ENCODE measurements around the gene UBE2G2. TPM values are rescaled to one million over a fixed set of nuclear protein-coding genes. Genes with fewer than 3 reads are reported as not detected.

UBE2G2 gene
- total RNA-seq, 2 donors from 2014 or later, result 85.2 to 95.6 TPM

DNA sequence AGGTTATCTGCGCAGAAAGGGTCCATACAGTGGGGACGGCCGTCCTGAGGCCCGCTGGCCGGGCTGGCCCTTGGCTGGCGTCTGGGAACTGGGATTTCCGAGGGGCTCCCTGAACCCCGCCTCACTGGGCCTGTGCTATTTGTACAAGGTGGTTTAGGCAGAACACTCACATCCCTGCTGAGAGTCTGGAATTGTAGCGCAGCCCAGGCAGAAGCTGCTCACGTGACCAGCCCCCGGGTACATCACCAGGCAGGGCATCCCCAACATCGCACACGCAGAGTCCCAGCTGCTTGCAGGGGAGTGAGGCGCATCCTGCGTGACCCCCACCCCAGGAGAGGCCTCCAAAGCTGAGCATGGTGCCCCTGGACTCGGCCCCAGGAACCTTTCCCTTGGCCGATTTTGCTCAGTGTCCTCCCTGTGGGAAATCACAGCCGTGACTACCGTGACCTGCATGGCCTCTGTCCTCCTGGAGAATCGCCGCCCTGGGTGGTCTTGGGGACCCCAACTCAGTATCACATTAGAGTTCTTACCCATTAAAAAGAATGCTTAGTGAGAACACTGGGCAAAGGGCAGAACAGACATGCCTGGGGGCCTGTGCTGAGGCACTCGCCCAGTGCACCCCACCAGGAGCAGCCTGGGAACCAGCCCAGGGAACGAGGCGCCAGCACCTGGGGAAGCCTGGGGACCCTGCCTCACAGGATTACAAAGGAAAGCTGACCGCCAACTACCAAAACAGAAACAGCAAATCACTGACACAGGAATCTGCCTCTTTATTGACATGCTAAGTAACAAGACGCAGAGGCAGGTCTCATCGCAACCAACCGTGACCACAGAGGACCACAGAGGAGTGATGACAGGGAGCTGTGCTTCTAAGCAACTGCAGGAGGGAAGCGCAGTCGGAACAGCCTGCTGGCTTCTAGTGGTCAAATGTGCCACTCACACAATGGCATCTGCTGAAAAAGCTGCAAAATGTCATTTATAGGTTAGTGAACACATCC lies 33.5 kb downstream of the UBE2G2 start:
- Mint-ChIP-seq H3K4me3 (no peak overlapping the region), H3K27me3 (ENCODE audit: low read depth) (no peaks in the 10 kb centered on the region), H3K9me3 (no peaks in the 10 kb centered on the region), H3K36me3 (ENCODE audit: insufficient read depth in 2 of 2) (peaks cover 1 to 9% of the 10 kb centered on the region in 2 donors), H3K27ac (no peak overlapping the region), H3K4me1 (ENCODE audit: low read depth) (peaks cover 12% of the 10 kb centered on the region)
- no peak for DNase-seq
- ATAC-seq (replicated peaks in 1 of 2), result no peak

DNA sequence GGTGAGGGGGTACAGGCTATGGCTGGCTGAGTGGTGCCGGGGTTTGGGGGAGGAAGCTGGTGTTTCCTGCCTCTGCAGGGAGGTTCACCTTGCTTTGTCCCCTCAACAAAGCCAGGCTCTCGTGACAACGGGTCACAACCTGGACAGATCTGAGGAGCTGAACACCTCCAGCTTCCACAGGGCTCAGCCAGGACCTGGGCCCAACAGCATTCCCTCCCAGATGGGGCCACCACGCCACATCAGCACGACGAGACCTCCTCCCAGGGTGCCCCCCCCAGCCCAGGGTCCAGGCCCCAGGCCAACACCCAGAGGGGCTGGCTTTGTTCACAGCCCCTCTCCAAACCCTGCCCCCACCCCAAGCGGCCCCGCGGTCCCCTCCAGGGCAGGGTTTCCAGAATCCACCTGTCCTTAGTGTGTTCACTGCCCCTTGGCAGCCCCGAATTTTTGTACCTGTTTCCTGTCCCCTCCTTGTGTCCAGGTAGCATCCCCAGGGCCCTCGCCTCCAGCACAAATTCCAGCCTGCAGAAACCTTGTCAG lies 34.7 kb downstream of the UBE2G2 start:
- DNase-seq (no peak), ATAC-seq (replicated peaks in 1 of 2) (no peak)
- Mint-ChIP-seq H3K27me3 (ENCODE audit: low read depth) (no peaks in the 10 kb centered on the region), H3K4me1 (ENCODE audit: low read depth) (peaks cover 12% of the 10 kb centered on the region), H3K4me3 (no peak overlapping the region), H3K36me3 (ENCODE audit: insufficient read depth in 2 of 2) (peaks cover 1 to 7% of the 10 kb centered on the region in 2 donors), H3K27ac (no peak overlapping the region), H3K9me3 (no peaks in the 10 kb centered on the region)

DNA sequence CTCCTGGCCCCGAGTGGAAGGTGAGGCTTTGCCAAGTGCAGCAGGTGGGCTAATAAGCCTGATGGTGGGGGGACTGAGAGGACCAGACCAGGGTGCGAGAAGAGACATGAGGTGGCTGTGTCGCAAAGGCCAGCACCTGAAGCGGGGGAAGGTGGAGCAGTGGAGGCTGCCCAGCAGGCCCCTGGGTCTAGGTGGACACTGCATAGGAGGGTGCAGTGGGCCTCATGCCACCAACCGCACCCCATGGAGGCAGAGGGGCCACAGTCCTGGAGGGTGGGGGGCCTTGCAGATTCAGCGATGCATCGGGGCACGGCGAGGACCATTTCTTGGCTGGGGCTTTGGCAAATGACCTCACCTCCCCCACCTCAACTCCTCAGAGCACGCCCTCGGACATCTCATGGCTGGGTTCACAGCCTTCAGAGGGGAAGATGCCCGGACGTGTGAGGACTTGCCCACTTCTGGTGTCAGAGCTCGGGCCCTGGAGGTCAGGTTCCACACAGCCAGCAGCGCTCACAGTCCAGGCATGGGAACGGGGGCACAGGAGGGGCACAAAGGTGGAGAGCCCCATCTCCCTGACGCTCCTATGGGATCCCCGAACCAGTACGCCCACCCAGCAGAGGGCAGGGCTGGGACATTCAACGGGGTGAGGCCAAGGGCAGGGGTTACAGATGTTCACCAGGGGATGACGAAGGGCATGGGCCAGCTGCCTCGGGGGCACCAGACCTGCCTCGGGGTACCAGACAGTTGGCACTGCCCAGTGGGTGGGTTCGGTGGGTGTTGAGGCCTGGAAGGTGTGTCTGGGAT lies 35.4 kb downstream of the UBE2G2 start:
- Mint-ChIP-seq H3K27me3 (ENCODE audit: low read depth) (no peaks in the 10 kb centered on the region), H3K27ac (peak overlapping the region; percentile 8), H3K4me1 (ENCODE audit: low read depth) (peaks cover 12% of the 10 kb centered on the region), H3K9me3 (no peaks in the 10 kb centered on the region), H3K4me3 (peak overlapping the region in 1 of 2 donors; percentile 74), H3K36me3 (ENCODE audit: insufficient read depth in 2 of 2) (peaks cover 1 to 6% of the 10 kb centered on the region in 2 donors)
- ATAC-seq (replicated peaks in 1 of 2) (no peak), DNase-seq (no peak)

DNA sequence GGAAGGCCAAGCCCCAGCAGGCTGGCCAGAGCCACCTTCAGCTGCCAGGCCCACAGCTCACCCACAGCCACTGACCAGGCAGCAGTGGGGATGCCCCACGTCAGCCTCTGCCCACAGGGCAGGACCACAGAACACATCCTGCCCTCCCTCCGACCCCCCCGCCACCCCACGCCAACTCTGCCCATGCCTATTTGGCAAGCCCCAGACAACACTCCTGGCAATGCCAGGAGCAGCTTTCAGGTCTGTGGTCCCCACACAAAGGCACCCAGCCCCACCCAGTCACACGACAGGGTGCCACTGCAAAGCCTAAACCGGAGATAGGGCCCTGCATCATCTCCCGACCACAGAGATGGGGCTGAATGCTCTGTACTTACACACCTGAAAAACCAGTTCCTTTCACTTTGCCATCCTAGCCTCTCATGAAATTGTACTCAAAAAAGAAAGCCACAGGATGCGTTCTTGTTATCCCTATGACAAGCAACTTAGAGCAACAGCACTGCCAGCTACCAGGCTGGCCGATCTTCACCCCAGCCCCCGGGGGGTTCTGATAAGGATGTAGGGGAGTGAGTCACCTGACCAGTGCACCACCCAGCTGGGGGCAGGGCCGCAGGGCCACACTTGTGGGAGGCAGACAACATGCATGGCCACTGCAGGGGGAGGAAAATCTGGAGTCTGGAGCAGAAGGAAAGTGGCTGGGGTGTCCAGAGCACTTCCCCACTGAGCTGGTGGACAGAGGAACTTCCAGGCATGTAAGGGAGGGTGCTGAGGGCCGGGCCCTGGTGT lies 36.2 kb downstream of the UBE2G2 start:
- DNase-seq (peak; percentile 42 to 55), ATAC-seq (replicated peaks in 1 of 2) (peak; percentile 81 to 85)
- Mint-ChIP-seq H3K36me3 (ENCODE audit: insufficient read depth in 2 of 2) (peaks cover 0 to 1% of the 10 kb centered on the region in 2 donors), H3K27ac (peak overlapping the region; percentile 8), H3K4me1 (ENCODE audit: low read depth) (peaks cover 12% of the 10 kb centered on the region), H3K27me3 (ENCODE audit: low read depth) (no peaks in the 10 kb centered on the region), H3K4me3 (peak overlapping the region; percentile 40 to 74), H3K9me3 (no peaks in the 10 kb centered on the region)

DNA sequence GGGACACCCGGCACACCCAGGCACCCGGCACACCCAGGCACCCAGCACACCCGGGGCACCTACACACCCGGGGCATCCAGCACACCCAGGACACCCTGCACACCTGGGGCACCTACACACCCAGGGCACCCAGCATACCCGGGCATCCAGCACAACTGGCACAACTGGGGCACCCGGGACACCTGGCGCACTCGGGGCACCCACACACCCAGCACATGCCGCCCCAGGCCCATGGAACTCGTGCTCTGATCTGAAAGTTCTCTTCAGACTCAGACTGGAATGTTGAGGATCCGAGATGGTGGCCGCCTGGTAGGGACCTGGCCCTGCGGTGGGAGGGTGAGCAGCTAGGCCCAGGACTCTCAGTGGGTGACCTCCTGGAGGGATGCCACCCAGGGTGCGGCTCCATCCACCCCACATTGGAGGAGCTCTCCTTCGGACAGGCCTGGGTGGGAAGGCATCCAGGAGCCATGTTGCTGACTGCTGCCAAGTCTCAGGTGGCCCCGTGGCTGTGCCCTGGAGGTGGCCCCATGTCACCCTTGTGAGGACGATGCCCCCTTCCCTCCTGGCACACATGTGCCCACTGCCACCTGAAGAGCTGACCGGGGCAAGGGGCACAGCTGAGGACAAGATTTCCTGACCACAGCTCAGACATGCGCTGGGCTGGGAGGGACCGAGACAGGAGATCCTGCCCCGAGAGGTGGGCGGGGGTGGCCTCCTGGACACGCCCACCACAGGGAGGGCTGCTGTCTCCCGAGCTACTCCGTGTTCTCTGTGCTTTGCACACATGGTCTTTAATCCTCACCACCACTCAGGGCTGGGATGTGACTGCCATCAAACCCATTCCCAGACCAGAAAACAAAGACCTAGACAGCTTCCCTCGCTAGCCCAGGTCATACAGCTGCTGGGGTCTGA lies 37.0 kb downstream of the UBE2G2 start:
- H3K27me3 Mint-ChIP-seq (ENCODE audit: low read depth), result no peaks in the 10 kb centered on the region
- no peak for DNase-seq
- ATAC-seq (replicated peaks in 1 of 2), result peak in 1 of 2 donors; percentile 3
- H3K4me3 Mint-ChIP-seq, result no peak overlapping the region
- H3K9me3 Mint-ChIP-seq, result no peaks in the 10 kb centered on the region
- peaks cover 12% of the 10 kb centered on the region for H3K4me1 Mint-ChIP-seq (ENCODE audit: low read depth)
- H3K27ac Mint-ChIP-seq, result no peak overlapping the region
- H3K36me3 Mint-ChIP-seq (ENCODE audit: insufficient read depth in 2 of 2), result peaks cover 0 to 1% of the 10 kb centered on the region in 2 donors

DNA sequence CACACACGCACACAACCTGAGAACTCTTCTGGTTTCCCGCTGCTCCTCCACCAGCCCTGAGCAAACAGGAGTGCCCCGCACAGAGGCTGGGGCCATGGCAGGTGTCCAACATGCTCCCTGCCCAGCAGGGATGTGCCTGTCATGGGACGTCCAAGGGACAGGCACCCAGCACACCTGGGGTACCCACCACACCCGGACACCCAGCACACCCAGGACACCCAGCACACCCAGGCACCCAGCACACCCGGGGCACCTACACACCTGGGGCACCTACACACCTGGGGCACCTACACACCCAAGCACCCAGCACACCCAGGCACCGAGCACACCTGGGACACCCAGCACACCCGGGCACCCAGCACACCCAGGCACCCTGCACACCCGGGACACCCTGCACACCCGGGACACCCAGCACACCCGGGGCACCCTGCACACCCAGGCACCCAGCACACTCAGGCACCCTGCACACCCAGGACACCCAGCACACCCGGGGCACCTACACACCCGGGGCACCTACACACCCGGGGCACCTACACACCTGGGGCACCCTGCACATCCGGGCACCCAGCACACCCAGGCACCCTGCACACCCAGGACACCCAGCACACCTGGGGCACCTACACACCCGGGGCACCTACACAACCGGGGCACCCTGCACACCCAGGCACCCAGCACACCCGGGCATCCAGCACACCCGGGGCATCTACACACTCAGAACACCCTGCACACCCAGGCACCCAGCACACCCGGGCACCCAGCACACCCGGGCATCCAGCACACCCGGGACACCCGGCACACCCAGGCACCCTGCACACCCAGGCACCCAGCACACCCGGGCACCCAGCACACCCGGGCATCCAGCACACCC lies 37.9 kb downstream of the UBE2G2 start:
- DNase-seq (no peak), ATAC-seq (replicated peaks in 1 of 2) (no peak)
- no peaks in the 10 kb centered on the region for H3K27me3 Mint-ChIP-seq (ENCODE audit: low read depth)
- no peak overlapping the region for H3K27ac Mint-ChIP-seq
- no peaks in the 10 kb centered on the region for H3K9me3 Mint-ChIP-seq
- H3K4me1 Mint-ChIP-seq (ENCODE audit: low read depth), result peaks cover 12% of the 10 kb centered on the region
- no peaks in the 10 kb centered on the region for H3K36me3 Mint-ChIP-seq (ENCODE audit: insufficient read depth in 2 of 2)
- H3K4me3 Mint-ChIP-seq, result no peak overlapping the region

DNA sequence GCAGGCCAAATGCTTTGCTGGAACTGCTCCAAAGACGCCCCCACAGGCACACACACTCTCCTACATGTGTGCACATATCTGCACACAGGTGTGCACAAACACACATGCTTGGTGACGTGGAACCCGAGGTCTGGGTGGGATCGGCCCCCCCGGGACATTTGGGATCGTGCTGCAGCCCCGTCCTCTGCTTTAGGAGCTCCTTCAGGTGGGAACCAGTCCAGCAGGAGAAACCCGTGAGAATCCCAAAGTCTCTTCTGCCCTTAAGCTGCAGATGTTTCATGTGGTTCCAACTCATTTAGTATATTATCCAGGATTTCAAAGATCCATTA lies 38.6 kb downstream of the UBE2G2 start:
- Mint-ChIP-seq H3K4me3 (no peak overlapping the region), H3K4me1 (ENCODE audit: low read depth) (peaks cover 12% of the 10 kb centered on the region), H3K27me3 (ENCODE audit: low read depth) (no peaks in the 10 kb centered on the region), H3K27ac (no peak overlapping the region), H3K9me3 (no peaks in the 10 kb centered on the region), H3K36me3 (ENCODE audit: insufficient read depth in 2 of 2) (no peaks in the 10 kb centered on the region)
- no peak for DNase-seq
- no peak for ATAC-seq (replicated peaks in 1 of 2)

DNA sequence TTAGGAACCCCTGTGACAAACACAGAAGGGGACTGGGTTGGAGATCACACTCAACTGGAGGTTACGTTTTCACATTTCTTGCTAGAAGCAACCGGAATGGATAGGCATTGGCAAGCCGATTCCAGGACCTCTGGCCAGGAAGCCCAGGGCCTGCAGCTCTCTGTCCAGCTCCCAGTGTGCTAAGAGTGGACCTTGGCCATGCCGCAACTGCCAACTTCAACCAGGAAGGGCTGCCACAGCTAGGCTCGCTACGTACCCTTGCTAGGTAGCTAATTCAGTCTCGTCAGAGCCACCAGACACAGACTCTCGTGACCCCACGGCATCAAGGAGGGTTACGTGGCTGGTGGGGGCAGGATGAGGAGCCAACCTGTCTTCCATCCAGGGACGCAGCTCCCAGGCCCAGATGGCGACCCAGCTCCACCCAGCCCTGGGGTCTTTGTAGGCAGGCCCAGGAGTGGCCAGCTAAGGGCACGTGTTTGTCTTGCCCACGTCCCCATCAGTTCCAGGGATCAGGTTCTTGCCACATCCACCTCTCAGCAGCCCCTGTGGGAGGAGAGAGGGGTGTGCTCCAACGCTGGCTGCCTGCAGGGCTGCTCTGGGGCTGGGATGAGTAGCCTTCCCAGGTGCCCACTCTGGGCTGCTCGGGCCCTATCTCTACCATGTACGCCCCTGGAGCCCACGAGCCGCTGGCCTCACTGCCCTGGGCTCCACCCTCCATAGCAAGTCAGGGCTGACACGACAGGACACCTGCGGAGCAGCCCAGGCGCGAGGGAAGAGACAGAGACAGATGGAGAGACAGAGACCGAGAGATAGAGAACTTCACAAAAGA lies 39.2 kb downstream of the UBE2G2 start:
- DNase-seq (no peak), ATAC-seq (replicated peaks in 1 of 2) (no peak)
- no peak overlapping the region for H3K27ac Mint-ChIP-seq

DNA sequence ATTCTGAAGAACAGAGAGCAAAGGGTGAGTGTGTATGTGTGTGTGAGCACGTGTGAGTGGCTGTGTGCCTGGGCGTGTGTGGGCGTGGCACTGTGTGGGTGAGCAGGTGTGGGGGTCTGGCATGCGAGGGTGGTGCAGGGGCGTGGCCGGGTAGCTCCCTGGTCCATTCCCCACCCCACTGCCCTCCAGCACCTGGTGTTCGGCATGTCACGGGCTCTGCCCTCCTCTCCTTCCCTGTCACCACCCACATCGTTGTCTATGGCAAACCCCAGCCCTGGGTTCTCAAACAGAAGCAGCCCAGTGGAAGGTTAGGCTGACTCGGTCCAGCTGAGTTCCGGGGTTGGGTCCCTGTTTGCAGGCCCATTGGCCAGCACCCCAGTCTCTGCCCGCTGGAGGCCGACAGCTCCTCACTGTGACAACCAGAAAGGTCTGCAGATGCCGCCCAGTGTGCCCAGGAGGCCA lies 39.8 kb downstream of the UBE2G2 start:
- H3K4me3 Mint-ChIP-seq, result no peak overlapping the region

More for the DNA sequence above, 39.2 kb downstream of the UBE2G2 start:
- H3K4me3 Mint-ChIP-seq, result no peak overlapping the region
- peaks cover 12% of the 10 kb centered on the region for H3K4me1 Mint-ChIP-seq (ENCODE audit: low read depth)
- H3K9me3 Mint-ChIP-seq, result no peaks in the 10 kb centered on the region
- H3K36me3 Mint-ChIP-seq (ENCODE audit: insufficient read depth in 2 of 2), result no peaks in the 10 kb centered on the region
- H3K27me3 Mint-ChIP-seq (ENCODE audit: low read depth), result no peaks in the 10 kb centered on the region

DNA sequence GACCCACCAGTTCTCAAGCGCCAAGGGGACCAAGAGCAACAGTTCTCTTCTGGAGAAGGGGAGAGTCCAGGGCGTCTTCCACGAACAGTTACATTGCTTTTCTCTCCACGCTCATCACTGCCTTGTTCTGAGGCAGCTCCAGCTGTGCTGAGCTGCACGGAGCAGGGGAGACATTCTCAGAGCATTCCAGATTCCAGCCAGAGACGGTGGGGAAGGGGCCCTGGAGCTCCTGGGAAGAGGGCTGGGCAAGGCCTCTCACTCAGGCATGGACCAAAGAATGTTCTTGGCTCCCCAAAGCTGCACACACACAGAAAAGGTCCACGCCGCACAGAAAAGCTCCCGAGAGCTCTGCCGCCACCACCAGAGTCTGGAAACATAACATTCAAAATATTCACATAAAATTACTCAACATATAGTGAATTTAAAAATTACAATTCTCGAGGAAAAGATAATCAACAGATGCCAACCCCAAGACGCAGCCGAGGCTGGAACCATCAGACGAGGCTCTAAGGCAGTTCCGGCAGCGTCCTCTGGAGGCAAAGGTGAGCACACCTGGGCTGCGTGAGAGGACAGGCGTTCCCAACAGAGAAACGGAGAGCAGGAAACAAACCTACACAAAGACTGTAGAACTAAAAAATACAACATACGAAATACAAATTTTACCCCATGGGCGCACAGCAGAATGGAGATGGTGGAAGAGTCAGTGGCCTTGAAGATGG lies 40.5 kb downstream of the UBE2G2 start:
- ATAC-seq (replicated peaks in 1 of 2), result no peak
- Mint-ChIP-seq H3K4me1 (ENCODE audit: low read depth) (peaks cover 12% of the 10 kb centered on the region), H3K4me3 (no peak overlapping the region), H3K27me3 (ENCODE audit: low read depth) (no peaks in the 10 kb centered on the region), H3K36me3 (ENCODE audit: insufficient read depth in 2 of 2) (no peaks in the 10 kb centered on the region), H3K9me3 (no peaks in the 10 kb centered on the region), H3K27ac (no peak overlapping the region)
- DNase-seq, result no peak

More for the DNA sequence above, 39.8 kb downstream of the UBE2G2 start:
- Mint-ChIP-seq H3K9me3 (no peaks in the 10 kb centered on the region), H3K27me3 (ENCODE audit: low read depth) (no peaks in the 10 kb centered on the region), H3K36me3 (ENCODE audit: insufficient read depth in 2 of 2) (no peaks in the 10 kb centered on the region), H3K4me1 (ENCODE audit: low read depth) (peaks cover 12% of the 10 kb centered on the region), H3K27ac (no peak overlapping the region)
- ATAC-seq (replicated peaks in 1 of 2) (no peak), DNase-seq (no peak)

All from activated T-cell treated with anti-CD3 and anti-CD28 coated beads, Interleukin-2, amount 50 U/mL, for 72 hours (primary cell).